ENCODE measurements around the gene SMKR1. TPM values are rescaled to one million over a fixed set of nuclear protein-coding genes. Genes with fewer than 3 reads are reported as not detected.
"Not testable (repeated sequence)": the region's sequence is repeated elsewhere in the genome, so short reads cannot be mapped to it uniquely, and the experiment has no call there.

The SMKR1 gene
- total and polyA plus RNA-seq, 7 donors, result 0.22 to 0.74 (median 0.25) TPM; not detected in 4

DNA sequence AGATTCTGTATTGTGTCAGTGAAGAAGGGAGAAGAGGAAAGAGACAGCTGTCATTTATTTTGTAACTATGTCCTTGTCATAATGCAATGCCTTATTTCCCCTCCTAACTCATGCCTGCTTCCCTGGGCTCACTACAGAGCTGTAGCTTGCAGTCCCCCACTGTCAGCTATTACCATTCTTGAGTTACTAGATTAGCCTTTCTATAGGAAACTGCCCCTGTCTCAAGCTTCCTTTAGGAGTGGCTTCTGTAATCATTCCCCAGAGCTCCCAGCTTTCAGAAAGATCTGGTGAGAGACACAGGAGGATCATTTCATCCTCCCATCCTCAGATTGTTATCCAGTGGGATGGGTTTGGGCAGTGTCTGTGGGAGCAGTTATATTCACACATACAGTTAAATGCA is 32.4 kb upstream of the SMKR1 start:
- intact Hi-C loops (cut with DNase I), result loop anchor here in 1 of 2 donors (10.0 kb wide), 1 partner anchor 255 kb away; no protein-coding TSS in a partner anchor
- H3K27me3 ChIP-seq (ENCODE audit: insufficient read depth in 3 of 3, low read length in 2 of 3), result no peaks in the 10 kb centered on the region
- no peaks in the 10 kb centered on the region for H3K9me3 ChIP-seq
- H3K36me3 ChIP-seq (ENCODE audit: insufficient read depth in 1 of 2, low read depth in 1 of 2), result peaks cover 10 to 80% of the 10 kb centered on the region in 2 donors
- no peak overlapping the region for H3K4me3 ChIP-seq
- no peak for DNase-seq
- peaks cover 23% of the 10 kb centered on the region for H3K4me1 ChIP-seq
- peak overlapping the region; percentile 7 for H3K27ac ChIP-seq
- ATAC-seq, result no peak
- TF ChIP-seq, protein P1, sequence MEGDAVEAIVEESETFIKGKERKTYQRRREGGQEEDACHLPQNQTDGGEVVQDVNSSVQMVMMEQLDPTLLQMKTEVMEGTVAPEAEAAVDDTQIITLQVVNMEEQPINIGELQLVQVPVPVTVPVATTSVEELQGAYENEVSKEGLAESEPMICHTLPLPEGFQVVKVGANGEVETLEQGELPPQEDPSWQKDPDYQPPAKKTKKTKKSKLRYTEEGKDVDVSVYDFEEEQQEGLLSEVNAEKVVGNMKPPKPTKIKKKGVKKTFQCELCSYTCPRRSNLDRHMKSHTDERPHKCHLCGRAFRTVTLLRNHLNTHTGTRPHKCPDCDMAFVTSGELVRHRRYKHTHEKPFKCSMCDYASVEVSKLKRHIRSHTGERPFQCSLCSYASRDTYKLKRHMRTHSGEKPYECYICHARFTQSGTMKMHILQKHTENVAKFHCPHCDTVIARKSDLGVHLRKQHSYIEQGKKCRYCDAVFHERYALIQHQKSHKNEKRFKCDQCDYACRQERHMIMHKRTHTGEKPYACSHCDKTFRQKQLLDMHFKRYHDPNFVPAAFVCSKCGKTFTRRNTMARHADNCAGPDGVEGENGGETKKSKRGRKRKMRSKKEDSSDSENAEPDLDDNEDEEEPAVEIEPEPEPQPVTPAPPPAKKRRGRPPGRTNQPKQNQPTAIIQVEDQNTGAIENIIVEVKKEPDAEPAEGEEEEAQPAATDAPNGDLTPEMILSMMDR (IDR thresholded peaks at IDR 0.05), result no peak

DNA sequence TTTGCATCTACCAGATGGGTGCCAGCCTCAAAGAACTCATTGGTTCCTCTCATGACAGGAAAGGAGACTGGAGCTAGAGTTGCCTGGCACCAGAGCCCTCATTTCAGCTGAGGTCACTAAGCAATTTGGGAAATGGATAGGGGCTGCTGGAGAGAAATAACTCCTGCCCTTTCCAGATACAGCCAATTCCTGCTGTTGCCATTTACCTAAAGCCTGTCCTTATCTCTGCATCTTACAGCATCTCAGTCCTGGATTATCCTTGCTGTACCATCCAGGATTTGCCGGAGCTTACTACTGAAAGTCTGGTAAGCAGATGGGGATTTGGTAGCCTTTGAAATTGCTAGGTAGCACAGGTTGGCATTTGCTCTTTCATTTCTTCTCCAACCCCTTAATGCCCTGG is 31.9 kb upstream of the SMKR1 start:
- ATAC-seq (no peak), DNase-seq (no peak)
- intact Hi-C loops (cut with DNase I), result no loop called here
- no peaks in the 10 kb centered on the region for H3K27me3 ChIP-seq (ENCODE audit: insufficient read depth in 3 of 3, low read length in 2 of 3)
- 76 to 100% (median 88%) methylated on average over 1 of the region's 1 CpG for WGBS, 3 donors
- TF ChIP-seq, protein P1 (IDR thresholded peaks at IDR 0.05), result no peak
- no peak overlapping the region for H3K4me3 ChIP-seq
- peak overlapping the region; percentile 10 for H3K27ac ChIP-seq
- peaks cover 10 to 77% of the 10 kb centered on the region in 2 donors for H3K36me3 ChIP-seq (ENCODE audit: insufficient read depth in 1 of 2, low read depth in 1 of 2)
- H3K9me3 ChIP-seq, result no peaks in the 10 kb centered on the region
- peaks cover 23% of the 10 kb centered on the region for H3K4me1 ChIP-seq

DNA sequence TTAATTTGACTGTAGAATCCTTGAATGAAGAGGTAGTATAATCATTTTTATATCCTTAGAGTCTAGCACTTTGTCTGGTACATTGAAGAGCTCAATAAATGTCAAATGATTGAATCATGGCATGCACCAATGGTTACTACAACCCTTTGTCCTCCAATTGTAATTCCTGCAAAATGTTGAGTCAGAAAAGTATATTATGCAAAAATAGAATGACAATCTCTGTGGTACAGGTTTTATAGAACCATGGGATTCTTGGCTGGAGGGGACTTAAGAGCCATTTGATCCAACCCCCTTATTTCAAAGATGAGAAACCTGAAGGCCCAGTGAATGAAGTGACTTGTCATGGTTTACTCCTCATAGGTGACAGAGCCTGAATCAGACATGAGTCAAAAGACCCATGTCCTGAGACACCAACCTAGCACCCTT is 30.9 kb upstream of the SMKR1 start:
- DNase-seq (no peak), ATAC-seq (peak in 2 of 4 donors; percentile 28 to 29)
- Histone ChIP-seq H3K27ac (peak overlapping the region; percentile 47), H3K4me3 (no peak overlapping the region), H3K27me3 (ENCODE audit: insufficient read depth in 3 of 3, low read length in 2 of 3) (no peaks in the 10 kb centered on the region), H3K4me1 (peaks cover 16% of the 10 kb centered on the region), H3K9me3 (no peaks in the 10 kb centered on the region), H3K36me3 (ENCODE audit: insufficient read depth in 1 of 2, low read depth in 1 of 2) (peaks cover 6 to 73% of the 10 kb centered on the region in 2 donors)
- TF ChIP-seq, protein P1 (IDR thresholded peaks at IDR 0.05), result no peak
- intact Hi-C loops (cut with DNase I), result loop anchor here in 1 of 2 donors (1.0 kb wide), 1 partner anchor 104 kb away; no protein-coding TSS in a partner anchor

DNA sequence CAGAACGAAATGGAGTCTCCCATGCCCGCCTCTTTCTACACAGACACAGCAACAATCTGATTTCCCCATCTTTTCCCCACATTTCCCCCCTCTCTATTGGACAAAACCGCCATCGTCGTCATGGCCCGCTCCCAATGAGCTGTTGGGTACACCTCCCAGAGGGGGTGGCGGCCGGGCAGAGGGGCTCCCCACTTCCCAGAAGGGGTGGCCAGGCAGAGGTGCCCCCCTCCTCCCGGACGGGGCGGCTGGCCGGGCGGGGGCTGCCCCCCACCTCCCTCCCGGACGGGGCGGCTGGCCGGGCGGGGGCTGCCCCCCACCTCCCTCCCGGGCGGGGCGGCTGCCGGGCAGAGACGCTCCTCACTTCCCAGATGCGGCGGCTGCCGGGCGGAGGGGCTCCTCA is 26.4 kb upstream of the SMKR1 start:
- ATAC-seq; intact Hi-C loops (cut with DNase I); DNase-seq; H3K9me3 ChIP-seq; H3K4me3 ChIP-seq; H3K27ac ChIP-seq; H3K4me1 ChIP-seq; H3K27me3 ChIP-seq (ENCODE audit: insufficient read depth in 3 of 3, low read length in 2 of 3): not testable (repeated sequence)
- H3K36me3 ChIP-seq (ENCODE audit: insufficient read depth in 1 of 2, low read depth in 1 of 2), result peaks cover 0 to 52% of the 10 kb centered on the region in 2 donors
- 93 to 97% (median 93%) methylated on average over 13 to 27 of the region's 27 CpGs for WGBS, 3 donors

DNA sequence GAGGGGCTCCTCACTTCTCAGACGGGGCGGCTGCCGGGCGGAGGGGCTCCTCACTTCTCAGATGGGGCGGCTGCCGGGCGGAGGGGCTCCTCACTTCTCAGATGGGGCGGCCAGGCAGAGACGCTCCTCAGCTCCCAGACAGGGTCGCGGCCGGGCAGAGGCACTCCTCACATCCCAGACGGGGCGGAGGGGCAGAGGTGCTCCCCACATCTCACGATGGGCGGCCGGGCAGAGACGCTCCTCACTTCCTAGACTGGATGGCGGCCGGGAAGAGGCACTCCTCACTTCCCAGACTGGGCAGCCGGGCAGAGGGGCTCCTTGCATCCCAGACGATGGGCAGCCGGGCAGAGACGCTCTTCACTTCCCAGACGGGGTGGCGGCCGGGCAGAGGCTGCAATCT is 25.9 kb upstream of the SMKR1 start:
- 98% methylated on average over 13 to 23 of the region's 27 CpGs for WGBS, 3 donors
- ATAC-seq; H3K27ac ChIP-seq; H3K27me3 ChIP-seq (ENCODE audit: insufficient read depth in 3 of 3, low read length in 2 of 3); DNase-seq; intact Hi-C loops (cut with DNase I); H3K4me1 ChIP-seq; H3K9me3 ChIP-seq; H3K4me3 ChIP-seq: not testable (repeated sequence)
- H3K36me3 ChIP-seq (ENCODE audit: insufficient read depth in 1 of 2, low read depth in 1 of 2), result peaks cover 0 to 52% of the 10 kb centered on the region in 2 donors

DNA sequence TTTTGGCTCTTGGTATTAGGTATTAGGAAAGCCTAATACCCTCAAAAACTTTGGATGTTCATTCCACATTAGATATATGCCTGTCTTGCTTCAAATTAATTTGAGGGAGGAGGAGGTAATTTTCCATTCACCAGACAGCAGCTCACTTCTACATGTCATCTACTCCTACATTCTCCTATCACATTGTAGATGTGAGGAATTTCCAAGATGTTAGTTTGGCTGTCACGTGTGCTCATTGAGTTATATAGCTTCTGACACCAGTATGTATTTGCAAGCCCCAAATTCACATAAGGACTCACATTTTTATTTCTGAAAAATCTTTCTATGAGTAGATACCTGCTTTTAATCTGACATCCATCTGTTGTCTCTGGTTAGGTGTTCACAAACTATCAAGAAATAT is 22.5 kb upstream of the SMKR1 start:
- intact Hi-C loops (cut with DNase I), result no loop called here

More for the DNA sequence above, 22.5 kb upstream of the SMKR1 start:
- 85 to 94% (median 94%) methylated on average over 1 of the region's 1 CpG for WGBS, 3 donors
- Histone ChIP-seq H3K4me3 (no peak overlapping the region), H3K36me3 (ENCODE audit: insufficient read depth in 1 of 2, low read depth in 1 of 2) (peaks cover 4 to 59% of the 10 kb centered on the region in 2 donors), H3K27ac (no peak overlapping the region), H3K27me3 (ENCODE audit: insufficient read depth in 3 of 3, low read length in 2 of 3) (no peaks in the 10 kb centered on the region), H3K9me3 (no peaks in the 10 kb centered on the region), H3K4me1 (no peaks in the 10 kb centered on the region)
- TF ChIP-seq, protein P1 (IDR thresholded peaks at IDR 0.05), result no peak
- ATAC-seq, result no peak
- no peak for DNase-seq

Measured in psoas muscle (tissue), 8 donors.